Measurements from ENCODE around the gene ANXA2R.

DNA sequence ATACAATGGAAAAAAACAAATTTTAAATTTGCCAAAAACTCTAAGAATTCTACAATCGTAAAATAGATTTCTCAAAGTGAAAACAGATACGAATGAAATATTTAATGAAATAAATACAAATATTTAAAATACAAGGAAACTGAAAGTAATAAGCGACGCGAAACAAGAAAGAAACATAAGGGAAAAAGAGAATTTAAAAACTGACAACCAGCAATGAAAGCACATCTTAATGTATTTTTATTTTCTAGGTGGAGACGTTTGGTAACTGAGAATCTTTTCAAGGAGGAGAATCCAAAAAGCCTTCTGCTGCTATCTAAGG is 1.0 kb downstream of the ANXA2R start:
- TF ChIP-seq, protein P1, sequence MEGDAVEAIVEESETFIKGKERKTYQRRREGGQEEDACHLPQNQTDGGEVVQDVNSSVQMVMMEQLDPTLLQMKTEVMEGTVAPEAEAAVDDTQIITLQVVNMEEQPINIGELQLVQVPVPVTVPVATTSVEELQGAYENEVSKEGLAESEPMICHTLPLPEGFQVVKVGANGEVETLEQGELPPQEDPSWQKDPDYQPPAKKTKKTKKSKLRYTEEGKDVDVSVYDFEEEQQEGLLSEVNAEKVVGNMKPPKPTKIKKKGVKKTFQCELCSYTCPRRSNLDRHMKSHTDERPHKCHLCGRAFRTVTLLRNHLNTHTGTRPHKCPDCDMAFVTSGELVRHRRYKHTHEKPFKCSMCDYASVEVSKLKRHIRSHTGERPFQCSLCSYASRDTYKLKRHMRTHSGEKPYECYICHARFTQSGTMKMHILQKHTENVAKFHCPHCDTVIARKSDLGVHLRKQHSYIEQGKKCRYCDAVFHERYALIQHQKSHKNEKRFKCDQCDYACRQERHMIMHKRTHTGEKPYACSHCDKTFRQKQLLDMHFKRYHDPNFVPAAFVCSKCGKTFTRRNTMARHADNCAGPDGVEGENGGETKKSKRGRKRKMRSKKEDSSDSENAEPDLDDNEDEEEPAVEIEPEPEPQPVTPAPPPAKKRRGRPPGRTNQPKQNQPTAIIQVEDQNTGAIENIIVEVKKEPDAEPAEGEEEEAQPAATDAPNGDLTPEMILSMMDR (IDR thresholded peaks at IDR 0.05), result no peak
- no peak for TF ChIP-seq POLR2A (IDR thresholded peaks at IDR 0.05)
